Renal pelvis (tissue), 12 donors: ENCODE results near the gene PAM16. TPM values are rescaled to one million over a fixed set of nuclear protein-coding genes. Genes with fewer than 3 reads are reported as not detected.
"Not testable (repeated sequence)": the region's sequence is repeated elsewhere in the genome, so short reads cannot be mapped to it uniquely, and the experiment has no call there.

Experiments
- DNase-seq: peaks from one replicate; pipeline ENCODE4 v3.0.0-alpha.2; 2013
- long read RNA-seq, 16 experiments: transcript quantifications; one replicate each; lab custom pipeline, GENCODE V29; 2026
- polyA plus RNA-seq, 3 donors: library from polyadenylated mRNA; unstranded; fragments of 120-200 nt; gene quantifications; one replicate each; pipeline ENCODE4 v1.2.1, GENCODE V29; 2013; ENCODE audit not compliant: insufficient read length in 3 of 3

Gene PAM16
- 10 to 100 TPM; 25.3 to 33.4 (median 30.7) TPM for polyA plus RNA-seq
- long read RNA-seq, donor 1, transcript PAM16-209 (5 exons, 650 nt) = minor isoform, 5 of 59 reads
- long read RNA-seq, donor 1, transcript PAM16-201 (5 exons, 587 nt) = major isoform, 21 of 59 reads
- long read RNA-seq, donor 1, partial matches to known transcripts = 26 of 59 reads
- long read RNA-seq, donor 1, other reads (novel, unspliced or antisense) = 0 of 59 reads
- long read RNA-seq, donor 2, transcript PAM16-201 (5 exons, 587 nt) = major isoform, 22 of 81 reads
- long read RNA-seq, donor 2, partial matches to known transcripts = 52 of 81 reads
- long read RNA-seq, donor 2, other reads (novel, unspliced or antisense) = 0 of 81 reads
- long read RNA-seq, donor 3, transcript PAM16-201 (5 exons, 587 nt) = major isoform, 20 of 116 reads
- long read RNA-seq, donor 3, partial matches to known transcripts = 91 of 116 reads
- long read RNA-seq, donor 3, other reads (novel, unspliced or antisense) = 0 of 116 reads
- long read RNA-seq, donor 4, transcript PAM16-201 (5 exons, 587 nt) = major isoform, 34 of 82 reads
- long read RNA-seq, donor 4, partial matches to known transcripts = 39 of 82 reads
- long read RNA-seq, donor 4, other reads (novel, unspliced or antisense) = 0 of 82 reads
- long read RNA-seq, donor 5, transcript PAM16-201 (5 exons, 587 nt) = major isoform, 18 of 21 reads
- long read RNA-seq, donor 5, partial matches to known transcripts = 0 of 21 reads
- long read RNA-seq, donor 5, other reads (novel, unspliced or antisense) = 0 of 21 reads
- long read RNA-seq, donor 6, transcript PAM16-201 (5 exons, 587 nt) = major isoform, 11 of 84 reads
- long read RNA-seq, donor 6, partial matches to known transcripts = 68 of 84 reads
- long read RNA-seq, donor 6, other reads (novel, unspliced or antisense) = 0 of 84 reads
- long read RNA-seq, donor 7, transcript PAM16-201 (5 exons, 587 nt) = major isoform, 29 of 90 reads
- long read RNA-seq, donor 7, partial matches to known transcripts = 50 of 90 reads
- long read RNA-seq, donor 7, other reads (novel, unspliced or antisense) = 6 of 90 reads
- long read RNA-seq, donor 8, partial matches to known transcripts = 39 of 60 reads
- long read RNA-seq, donor 8, other reads (novel, unspliced or antisense) = 18 of 60 reads
- long read RNA-seq, donor 9, transcript PAM16-209 (5 exons, 650 nt) = minor isoform, 5 of 70 reads
- long read RNA-seq, donor 9, transcript PAM16-201 (5 exons, 587 nt) = major isoform, 22 of 70 reads
- long read RNA-seq, donor 9, partial matches to known transcripts = 40 of 70 reads
- long read RNA-seq, donor 9, other reads (novel, unspliced or antisense) = 0 of 70 reads
- long read RNA-seq, donor 10, transcript PAM16-201 (5 exons, 587 nt) = major isoform, 23 of 91 reads
- long read RNA-seq, donor 10, partial matches to known transcripts = 63 of 91 reads
- long read RNA-seq, donor 10, other reads (novel, unspliced or antisense) = 0 of 91 reads
- long read RNA-seq, donor 11, transcript PAM16-201 (5 exons, 587 nt) = major isoform, 16 of 24 reads
- long read RNA-seq, donor 11, partial matches to known transcripts = 0 of 24 reads
- long read RNA-seq, donor 11, other reads (novel, unspliced or antisense) = 0 of 24 reads
- long read RNA-seq, donor 12, transcript PAM16-201 (5 exons, 587 nt) = major isoform, 39 of 239 reads
- long read RNA-seq, donor 12, partial matches to known transcripts = 193 of 239 reads
- long read RNA-seq, donor 12, other reads (novel, unspliced or antisense) = 0 of 239 reads
- long read RNA-seq, donor 13, transcript PAM16-201 (5 exons, 587 nt) = major isoform, 10 of 19 reads
- long read RNA-seq, donor 13, transcript PAM16-209 (5 exons, 650 nt) = minor isoform, 5 of 19 reads
- long read RNA-seq, donor 13, partial matches to known transcripts = 0 of 19 reads
- long read RNA-seq, donor 13, other reads (novel, unspliced or antisense) = 0 of 19 reads
- long read RNA-seq, donor 14 = 0 reads
- long read RNA-seq, donor 15 = 0 reads
- long read RNA-seq, donor 16, transcript PAM16-201 (5 exons, 587 nt) = major isoform, 23 of 80 reads
- long read RNA-seq, donor 16, partial matches to known transcripts = 50 of 80 reads
- long read RNA-seq, donor 16, other reads (novel, unspliced or antisense) = 0 of 80 reads

DNA sequence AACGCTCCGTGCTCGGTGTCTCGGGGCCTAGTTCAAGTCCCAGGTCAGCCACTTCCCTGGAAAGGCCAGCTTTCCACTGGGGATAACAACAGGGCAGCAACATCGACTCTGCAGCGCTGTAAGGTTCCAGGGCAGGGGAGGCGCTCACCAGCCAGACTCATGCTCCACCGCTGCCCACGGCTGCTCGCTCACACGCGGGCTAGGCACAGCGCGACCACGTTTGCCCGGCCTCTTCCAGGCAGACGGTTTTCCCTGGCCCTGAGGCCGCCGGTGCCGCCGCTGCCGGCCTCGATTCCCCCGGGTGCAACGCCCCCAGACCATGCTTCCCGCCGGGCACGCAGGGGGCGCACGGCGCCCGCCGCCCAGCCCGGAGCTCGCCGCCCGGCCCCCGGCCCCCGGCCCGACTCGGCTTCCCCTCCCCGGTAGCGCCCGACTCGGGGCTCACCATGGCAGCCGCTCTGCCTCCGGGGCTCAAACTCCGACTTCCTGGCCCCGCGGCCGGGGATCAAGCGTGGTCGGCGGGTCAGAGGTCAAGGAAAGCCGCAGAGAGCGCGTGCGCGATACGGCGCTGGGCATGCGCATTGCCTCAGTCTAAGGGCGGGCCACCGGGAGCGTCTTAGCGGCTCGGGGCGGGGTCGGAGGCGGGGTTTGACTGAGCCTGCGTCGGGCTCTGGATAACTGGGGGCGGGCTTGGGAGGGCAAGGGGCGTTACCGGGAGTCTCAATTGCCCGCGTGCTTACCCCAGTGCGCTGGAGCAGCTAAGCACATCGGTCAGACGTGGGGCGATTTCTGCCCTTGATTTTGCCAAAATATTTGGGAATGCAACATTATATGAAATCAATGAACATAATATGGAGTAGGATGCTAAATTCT is at the start of gene PAM16:
Gene PAM16, minus strand, starts transcription at position 535 of the 873 bp plus-strand sequence. Its CDS starts 87 bp downstream, at position 448.
- peak; percentile 94 for DNase-seq

DNA sequence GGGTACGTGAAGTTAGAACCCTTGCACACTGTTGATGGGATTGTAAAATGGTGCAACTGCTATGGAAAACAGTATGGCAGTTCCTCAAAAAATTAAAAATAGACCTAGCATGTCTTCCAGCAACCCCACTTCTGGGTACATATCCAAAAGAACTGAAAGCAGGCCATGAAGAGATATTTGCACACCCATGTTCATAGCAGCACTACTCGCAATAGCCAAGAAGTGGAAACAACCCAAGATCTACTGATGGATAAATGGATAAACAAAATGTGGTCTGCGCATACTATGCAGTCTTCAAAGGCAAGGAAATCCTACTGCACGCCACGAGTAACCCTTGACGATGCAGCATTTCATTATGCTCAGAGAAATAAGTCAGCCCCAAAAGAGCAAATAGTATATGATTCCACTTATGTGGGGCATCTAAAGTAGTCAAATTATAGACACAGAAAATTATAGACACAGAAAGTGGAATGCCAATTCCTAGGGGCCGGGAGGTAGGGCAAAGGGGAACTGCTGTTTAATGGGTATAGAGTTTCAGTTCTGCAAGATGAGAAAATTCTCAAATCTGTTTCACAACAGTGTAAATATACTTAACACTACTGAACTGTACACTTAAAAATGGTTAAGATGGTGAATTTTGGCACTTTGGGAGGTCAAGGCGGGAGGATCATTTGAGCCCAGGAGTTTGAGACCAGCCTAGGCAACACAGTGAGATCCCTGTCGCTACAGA is 48.0 kb upstream of the PAM16 start:
- no peak for DNase-seq

DNA sequence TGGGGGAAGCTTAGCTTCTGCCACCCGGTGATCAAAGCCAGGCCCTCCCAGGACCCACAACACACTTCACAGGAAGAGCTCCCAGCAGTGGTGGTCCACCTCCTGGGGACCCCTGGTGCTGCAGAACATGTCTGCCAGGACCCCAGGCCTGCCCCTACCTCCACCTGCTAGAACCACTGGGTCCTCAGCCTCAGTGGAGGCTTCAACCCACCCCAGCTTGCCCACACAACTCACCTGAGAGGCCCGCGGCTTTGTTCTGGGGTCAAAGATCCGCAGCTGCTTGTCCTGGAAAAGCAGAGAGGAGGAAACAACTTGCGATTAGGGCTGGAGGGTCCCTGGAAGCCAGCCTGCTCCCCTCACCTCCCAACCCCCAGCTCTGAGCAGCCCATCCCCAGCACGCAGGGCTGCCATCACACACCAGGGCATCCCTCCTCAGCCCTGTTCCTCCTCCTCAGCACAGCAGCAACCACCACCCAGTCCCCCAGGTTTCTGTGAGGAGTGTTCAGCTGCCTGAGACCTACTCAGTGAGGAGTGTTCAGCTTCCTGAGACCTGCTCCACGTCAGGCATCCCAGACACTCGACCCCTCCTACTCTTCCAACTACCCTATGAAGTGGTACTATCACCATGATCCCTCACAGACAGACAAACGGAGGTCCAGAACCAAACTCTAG is 44.1 kb upstream of the PAM16 start:
- DNase-seq = no peak

DNA sequence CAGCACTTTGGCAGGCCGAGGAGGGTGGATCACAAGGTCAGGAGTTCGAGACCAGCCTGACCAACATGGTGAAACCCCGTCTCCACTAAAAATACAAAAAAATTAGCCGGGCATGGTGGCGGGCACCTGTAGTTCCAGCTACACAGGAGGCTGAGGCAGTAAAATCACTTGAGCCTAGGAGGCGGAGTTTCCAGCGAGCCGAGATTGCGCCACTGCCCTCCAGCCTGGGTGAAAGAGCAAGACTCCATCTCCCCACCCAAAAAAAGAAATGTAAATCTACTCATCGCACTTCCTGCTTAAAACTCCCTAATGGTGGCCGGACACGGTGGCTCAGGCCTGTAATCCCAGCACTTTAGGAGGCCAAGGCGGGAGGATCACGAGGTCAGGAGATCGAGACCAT is 42.7 kb upstream of the PAM16 start:
- DNase-seq = not testable (repeated sequence)

DNA sequence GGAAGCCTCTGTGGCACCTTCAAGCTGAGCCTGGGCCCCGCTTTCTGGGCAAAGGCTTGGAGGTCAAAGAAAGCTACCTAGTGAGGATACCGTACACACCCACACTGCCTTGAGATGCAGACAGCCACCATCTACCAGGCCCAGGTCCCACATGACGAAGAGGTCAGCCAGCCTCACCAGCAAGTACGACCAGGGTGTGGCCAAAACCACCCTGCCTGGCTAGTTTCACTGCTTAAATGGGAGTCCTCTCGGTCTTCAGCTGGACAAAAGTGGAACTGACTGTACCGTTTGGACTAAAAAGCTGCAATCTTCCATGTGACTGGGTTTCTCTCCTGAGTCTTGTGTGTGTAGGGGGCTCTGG is 42.1 kb upstream of the PAM16 start:
- no peak for DNase-seq

DNA sequence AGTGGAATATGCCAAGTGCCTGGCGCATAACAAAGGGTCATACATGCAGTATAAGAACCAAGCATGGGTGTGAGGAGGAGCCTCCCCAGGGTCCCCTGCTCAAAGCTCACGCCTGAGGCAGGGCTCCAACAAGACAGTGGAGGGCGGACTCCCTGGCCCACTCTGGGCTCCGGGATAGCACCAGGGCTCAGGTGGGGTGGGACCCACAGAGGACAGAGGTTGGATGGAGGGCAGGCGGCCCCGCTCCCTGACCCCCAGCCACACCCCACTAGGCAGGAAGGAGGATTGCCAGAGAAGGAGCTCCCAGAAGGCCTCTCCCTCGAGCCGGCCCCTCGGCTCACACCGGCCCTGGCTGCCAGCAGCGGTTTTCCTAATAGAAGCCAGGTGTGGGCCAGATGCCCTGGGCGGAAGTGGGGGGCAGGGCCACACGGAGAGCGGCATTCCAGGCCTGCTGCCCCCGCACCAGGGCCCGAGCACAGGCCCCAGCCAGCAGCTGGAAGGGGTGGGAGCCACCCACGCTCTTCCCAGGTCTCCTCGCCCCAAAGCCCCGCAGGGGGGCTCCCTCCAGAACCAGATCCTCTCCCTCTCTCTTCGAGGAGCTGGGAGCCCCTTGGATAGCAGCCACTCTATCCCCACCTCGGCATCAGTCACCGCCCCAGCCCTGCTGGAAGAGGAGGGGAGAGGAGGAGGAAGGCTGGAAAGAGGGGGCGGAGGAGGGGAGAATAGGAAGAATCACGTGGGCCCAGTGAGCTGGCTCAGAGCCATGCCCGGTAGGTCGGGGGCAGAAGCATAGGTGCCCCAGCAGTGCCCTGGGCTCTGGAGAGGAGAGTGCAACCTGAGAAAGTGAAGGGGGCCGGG is 41.5 kb upstream of the PAM16 start:
- peak; percentile 80 for DNase-seq

DNA sequence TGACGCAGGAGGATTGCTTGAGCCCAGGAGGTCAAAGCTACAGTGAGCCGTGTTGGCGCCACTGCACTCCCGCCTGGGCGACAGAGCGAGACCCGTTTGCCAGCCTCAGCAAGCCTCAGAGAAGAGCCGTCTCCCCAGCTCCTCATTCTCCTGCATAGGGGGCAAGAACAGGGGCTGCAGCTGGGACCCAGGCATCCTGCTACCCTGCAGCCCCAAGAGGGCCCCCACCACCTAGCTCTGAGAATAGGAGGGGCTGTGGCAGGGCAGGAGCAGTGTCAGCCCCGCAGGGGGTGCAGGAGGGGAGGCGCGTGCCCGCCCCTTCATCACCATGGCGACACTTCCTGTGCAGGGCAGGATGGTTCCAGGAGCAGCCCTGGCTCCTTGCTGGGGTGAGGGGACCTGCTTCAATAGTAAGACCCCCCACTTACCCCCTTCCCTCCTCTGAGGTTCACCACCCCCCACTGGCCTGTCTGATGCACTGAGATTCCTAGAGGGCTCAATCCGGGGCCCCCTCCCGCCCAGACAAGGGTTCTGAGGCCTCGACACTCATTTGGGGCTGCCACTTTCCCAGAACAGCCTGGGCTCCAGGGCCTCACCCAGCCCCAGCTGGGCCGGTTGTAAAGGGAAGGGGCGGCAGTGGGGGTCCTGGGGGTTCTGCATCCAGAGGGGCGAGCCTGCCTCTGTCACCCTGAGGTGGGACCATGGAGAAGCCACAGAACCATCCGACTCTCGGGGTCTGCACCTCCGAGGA is 40.7 kb upstream of the PAM16 start:
- no peak for DNase-seq

DNA sequence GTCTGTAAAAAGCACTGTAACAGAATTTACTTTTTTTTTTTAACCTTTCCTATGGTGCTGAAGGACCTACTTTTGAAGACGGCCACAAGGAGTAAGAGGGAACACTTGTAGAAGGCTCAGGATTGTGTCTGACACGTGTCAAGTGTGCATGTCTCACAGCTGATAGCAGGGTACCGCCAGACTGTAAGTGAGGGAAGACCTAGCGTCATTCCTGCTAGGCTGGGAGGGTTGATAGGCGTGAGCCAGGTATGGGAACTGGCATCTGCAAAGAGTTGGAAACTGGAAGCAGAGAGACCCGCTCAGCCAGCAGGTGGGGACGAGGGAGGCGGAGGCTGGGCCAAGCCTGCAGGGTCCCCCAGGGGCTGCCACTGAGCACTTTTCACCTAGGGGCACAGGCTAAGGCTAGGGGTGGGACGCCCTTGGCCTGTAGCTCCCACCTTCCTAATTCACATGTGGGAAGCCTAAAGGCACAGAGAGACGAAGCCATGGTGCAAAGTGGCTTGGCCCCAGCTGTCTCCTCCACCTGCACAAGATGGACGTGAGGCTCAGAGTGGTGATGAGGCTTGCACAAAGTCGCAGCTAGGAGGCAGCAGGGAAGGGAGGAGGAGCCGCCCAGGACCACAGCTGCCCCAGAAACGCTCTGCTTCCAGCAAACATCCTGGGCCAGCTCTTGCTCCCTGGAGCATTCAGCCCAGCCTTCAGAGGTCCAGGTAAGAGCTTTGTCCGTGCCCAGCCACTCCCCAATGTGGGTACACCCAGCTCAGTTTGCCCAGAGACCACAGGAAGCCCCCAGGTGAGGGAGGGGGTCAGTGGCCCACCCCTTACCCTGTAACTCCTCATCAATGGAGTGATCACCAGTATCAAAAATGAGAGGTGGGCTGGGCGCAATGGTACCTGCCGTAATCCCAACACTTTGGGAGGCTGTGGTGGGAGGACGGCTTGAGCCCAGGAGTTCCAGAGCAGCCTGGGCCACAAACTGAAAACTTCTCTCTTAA is 39.4 kb upstream of the PAM16 start:
- no peak for DNase-seq

DNA sequence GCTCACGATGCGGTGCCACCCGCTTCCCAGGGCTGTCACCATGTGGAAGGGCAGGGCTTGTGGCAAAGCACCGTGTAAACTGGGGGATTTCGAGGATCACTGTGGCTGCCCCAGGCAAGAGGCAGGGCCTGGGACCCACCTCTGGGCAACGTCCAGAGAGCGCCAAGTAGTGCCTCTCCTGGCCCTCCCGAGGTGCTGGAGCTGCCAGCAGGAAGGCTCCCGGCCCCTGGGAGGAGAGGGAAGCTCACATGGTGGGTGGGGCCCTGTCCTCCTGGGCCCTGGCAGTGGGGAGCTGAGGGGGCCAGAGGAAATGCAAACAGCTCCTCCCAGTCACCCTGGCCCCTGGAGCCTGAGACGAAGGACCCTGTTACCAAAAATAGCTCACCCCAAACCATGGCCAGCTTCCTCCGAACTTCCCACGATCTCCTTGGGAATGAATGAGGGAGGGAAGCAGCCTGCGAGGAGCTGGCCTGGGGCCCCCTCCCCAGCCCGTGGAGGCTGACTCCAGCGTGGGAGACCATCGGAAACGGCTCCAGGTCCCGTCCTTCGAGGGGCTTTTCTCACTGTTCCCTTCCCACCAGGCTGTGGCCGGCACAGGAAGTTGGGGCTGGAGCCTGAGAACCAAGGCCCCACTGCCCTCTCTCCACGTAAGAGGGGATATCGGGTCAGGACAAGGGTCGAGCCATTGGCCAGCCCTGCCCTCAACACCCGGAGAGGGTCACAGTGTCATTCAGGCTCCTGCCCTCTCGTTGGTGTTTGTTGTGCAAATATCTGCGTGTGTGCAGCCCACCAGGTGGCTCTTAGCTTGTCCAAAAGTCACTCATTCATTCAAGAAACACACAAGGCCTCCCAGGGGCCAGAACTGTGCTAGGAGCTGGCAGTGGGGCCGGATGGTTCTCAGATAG is 38.2 kb upstream of the PAM16 start:
- no peak for DNase-seq

DNA sequence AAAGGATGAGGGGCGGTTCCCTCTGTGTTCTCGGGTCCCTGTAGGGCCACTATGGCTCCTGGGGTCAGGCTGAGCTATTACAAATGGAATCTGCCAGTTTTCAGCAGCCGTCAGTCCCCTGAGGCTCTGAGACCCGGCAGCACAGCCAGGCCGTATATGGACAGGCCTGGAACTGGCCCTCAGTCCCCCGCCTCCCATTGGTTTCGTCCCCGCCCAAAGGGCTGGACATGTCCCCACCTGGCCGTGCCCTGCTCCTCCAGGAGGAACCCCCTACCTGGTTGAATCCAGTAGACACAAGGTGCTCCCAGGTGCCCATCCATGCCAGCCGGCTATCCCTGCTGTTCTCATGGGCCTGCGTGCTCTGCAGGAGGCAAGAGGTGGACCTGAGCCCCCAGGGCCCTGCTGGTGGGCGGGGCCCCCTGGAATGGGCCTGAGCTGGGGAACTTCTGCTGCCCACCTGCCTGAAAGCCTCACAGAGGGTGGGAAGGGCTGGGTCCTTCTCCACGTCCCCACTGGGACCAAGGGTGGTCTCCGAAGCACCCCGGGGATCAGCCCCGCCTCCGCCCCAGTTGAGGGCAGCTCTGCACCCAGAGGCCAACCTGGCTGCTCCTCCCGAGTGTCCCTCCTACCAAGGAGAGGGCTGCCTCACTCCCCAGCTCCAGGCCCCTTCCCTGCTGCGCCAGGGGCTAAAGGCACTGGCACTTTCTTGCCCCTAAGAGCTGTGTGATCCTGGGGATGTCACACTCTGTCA is 37.3 kb upstream of the PAM16 start:
- DNase-seq = no peak

DNA sequence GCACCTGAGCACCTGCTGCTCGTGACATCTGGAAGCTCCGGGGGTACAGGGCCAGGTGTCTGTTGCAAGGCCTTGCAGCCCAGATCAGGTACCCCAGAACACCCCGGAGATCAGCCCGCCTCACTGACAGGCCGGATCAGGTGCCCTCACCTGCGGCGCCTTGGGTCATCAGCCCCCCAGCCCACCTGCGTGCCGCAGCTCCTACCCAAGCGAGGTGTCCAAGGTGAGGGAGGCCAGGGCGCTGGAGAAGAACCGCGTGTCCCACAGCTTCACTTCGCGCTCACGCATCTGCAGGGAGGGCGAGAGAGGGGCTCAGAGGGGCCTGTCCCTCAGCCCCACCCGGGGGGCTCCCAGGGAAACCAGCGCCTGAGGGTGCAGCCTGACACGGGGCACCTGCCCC is 36.7 kb upstream of the PAM16 start:
- no peak for DNase-seq

DNA sequence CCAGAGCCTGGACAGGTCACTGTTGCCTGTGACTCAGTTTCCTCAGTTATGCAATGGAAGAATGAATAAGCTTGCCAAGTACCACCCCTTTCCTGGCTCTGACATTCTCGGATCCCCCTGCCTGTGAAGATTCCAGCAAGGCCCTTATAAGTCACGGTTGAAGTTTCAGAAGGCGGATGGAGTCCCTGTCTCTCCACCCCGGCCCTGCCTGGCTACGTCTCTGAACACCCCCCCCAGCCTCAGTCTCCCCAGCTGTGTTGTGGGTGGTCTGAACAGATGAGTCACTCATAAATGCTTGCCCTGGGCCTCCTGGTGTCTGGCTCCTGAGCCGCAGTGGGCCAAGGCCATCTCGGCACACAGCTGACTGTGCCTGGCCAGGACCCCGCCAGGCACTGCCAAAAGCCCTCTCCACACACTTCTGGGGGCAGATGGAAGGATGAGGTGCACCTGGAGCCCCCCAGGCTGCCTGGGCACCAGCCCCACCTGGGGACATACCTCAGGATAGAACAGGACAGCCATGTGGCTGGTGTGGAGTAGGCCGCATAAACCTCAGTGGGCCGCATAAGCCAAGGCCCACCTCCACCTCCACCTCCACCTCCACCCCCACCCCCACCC is 35.9 kb upstream of the PAM16 start:
- no peak for DNase-seq

DNA sequence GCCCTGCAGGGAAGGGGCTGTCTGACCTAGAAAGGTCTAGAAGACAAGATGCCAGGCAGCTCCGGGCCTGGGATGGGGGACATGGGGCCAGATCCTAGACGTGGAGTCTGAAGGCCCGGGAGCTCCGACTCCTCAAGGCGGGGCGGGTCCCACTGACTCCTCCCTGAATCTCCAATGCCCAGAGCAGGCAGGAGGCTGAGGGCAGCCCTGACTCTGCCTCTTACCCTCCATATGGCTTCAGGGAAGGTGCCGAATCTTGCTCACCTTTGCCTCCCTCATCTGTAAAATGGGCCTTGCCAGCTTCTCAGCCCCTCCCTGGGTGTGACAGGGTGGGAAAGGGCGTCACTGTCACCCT is 35.3 kb upstream of the PAM16 start:
- DNase-seq = no peak
